HTERT RPE-1 (cell line): ENCODE measurements around the gene TAF1C.
"Not testable (repeated sequence)": the region's sequence is repeated elsewhere in the genome, so short reads cannot be mapped to it uniquely, and the experiment has no call there.

Source experiments
- in situ Hi-C: fragments of 300-500 bp; cut with MboI; formaldehyde crosslinking; loops from 4 replicates; pipeline ENCODE4 v1.14.3; 2020; ENCODE audit warnings: low sequenced_read_pairs

Gene TAF1C, protein sequence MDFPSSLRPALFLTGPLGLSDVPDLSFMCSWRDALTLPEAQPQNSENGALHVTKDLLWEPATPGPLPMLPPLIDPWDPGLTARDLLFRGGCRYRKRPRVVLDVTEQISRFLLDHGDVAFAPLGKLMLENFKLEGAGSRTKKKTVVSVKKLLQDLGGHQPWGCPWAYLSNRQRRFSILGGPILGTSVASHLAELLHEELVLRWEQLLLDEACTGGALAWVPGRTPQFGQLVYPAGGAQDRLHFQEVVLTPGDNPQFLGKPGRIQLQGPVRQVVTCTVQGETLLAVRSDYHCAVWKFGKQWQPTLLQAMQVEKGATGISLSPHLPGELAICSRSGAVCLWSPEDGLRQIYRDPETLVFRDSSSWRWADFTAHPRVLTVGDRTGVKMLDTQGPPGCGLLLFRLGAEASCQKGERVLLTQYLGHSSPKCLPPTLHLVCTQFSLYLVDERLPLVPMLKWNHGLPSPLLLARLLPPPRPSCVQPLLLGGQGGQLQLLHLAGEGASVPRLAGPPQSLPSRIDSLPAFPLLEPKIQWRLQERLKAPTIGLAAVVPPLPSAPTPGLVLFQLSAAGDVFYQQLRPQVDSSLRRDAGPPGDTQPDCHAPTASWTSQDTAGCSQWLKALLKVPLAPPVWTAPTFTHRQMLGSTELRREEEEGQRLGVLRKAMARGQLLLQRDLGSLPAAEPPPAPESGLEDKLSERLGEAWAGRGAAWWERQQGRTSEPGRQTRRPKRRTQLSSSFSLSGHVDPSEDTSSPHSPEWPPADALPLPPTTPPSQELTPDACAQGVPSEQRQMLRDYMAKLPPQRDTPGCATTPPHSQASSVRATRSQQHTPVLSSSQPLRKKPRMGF

DNA sequence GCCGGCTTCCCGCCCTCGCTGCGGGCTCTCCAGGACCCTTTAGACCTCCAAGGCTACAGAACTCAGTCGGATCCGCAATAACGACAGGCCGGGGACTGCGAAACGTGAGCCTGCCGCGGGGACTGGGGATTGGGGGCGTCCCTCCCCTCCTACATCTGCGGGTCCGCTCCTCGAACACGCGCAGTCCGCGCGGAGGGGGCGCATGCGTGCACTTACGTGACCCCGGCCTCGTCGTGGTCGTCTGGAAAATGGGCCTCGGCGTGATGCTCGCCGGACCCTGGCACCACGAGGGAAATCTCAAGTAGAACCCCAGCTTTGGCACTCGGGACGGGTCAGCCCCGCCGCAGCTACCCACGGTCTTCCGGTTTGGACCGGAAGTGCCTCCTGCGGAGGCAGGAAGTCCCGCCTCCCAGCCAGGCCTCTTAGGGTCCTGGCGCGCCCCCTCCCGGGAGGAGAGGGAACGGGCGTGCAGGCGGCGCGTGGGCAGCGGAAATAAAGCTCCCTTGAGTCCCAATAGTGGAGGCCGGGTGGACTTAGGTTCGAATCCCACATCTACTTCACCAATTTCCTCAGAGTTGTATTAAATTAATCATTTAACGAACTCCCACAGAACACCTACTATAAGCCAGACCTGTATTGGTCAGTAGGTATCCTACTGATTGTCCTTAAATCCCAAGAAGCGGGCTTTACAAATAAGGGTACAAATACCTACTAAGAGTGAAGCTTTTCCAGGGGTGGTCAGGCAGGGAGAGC, at the start of gene TAF1C:
TAF1C (minus strand) TSS at position 373 of the 753 bp plus-strand sequence. CDS start 2,069 bp downstream, outside the sequence.
- in situ Hi-C loops = no loop called here

DNA sequence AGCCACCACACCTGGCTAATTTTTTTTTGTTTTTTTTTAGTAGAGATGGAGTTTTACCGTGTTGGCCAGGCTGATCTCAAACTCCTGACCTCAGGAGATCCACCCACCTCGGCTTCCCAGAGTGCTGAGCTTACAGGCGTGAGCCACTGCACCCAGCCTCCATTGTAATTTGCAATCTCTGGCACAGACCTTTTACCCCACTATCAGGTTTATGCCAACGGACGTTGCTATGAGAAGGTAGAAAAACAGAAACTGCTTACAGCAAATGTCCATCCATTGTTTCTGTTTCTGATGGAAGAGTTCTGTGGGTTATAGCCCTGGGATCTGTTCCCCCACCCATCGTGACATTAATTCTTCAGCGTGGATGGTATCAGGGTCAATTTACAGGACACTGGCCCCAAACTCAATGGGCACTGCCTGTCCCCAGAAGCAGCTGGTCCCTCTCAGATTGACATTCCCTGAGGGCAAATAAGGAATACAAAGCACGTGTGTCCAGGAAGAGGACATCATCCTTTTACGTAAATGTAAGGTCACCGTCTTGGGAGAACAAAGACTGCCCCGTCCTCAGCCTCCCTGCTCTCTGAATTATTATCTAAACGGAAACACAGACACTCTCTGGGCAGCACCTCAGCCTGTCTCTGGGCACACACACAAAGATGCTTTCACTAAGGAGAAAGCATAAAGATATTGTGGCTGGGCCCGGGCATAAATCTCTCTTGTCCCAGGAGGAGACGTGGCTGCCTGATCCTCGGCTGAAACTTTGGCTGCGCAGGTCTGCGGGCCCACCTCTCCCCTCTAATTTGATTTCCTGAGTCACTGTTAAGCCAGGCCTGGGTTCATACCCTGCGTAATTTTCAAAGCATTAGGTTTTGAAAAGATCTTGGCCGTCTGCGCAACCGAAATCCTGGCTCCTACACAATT, 47.7 kb upstream of the TAF1C start:
- in situ Hi-C loops = no loop called here

DNA sequence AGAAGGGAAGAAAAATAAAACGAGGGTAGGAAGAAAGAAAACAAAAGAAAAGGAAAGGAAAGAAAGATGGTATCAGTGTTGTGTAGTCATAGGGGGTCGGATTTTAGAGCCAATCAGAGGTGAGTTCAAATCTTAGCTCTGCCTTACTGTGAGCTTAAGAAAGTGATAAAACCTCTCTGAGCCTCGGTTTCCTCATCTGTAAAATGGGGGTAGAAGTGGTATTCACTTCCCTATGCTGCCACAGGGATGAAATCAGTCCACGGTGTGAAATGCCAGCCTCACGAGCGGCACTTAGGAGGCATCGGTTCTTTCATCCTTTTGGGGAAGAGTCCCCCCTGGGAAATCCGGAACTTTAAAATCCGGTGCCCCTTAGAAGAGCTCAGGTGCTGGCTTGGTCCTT, 46.9 kb upstream of the TAF1C start:
- in situ Hi-C loops = no loop called here

DNA sequence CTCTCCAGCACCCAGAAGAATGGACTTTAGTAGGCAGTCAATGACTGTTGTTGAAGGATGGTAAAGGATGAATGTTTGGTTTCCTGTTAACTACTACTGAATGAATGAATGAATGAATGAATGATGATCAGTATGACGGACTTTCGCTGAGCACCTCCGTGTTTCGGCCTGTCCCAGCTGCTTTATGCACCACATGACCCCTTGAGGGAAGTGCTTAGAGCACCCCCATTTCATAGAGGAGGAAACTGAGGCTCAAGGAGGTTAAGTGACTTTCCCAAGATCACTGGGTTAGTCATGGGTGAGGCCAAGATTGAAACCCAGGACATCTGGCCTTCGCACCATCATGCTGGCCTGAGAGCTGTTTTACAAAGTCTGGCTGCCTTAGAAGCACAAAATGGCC, 46.1 kb upstream of the TAF1C start:
- in situ Hi-C loops = no loop called here

DNA sequence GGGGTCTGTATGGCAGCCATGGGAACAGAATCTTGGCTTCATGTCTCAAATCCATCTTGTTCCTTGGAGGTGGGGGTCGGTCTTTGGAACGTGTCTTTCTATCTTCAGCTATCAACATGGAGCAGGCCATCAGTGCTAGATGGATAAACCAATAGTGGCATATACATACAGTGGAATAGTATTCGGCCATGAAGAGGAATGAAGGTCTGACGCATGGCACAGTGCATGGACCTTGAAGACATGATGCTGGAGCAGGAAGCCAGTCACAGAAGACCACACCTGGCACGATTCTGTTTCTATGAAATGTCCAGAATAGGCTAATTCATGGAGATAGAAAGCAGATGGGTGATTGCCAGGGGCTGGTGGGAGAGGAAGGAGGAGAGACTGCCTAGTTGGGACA, 45.2 kb upstream of the TAF1C start:
- in situ Hi-C loops = no loop called here

DNA sequence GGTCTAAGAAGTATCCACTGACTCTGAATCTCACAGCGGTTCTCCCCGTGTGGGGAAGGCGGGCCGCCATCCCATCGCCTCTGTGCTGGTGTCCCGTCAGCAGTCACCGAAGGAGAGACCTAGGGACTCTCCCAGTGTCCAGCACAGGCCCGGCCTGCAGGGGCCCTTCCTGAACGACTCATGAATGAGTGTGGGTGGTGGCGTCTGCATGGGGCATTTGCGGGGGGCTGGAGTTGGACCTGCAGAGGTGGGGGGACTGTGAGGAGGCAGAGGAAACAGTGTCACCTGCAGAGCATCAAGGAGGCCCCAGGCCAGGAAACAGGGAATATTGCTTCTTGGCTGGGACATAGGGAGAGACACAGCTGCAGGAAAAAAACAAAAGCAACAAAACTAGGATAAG, 42.6 kb upstream of the TAF1C start:
- in situ Hi-C loops = no loop called here

DNA sequence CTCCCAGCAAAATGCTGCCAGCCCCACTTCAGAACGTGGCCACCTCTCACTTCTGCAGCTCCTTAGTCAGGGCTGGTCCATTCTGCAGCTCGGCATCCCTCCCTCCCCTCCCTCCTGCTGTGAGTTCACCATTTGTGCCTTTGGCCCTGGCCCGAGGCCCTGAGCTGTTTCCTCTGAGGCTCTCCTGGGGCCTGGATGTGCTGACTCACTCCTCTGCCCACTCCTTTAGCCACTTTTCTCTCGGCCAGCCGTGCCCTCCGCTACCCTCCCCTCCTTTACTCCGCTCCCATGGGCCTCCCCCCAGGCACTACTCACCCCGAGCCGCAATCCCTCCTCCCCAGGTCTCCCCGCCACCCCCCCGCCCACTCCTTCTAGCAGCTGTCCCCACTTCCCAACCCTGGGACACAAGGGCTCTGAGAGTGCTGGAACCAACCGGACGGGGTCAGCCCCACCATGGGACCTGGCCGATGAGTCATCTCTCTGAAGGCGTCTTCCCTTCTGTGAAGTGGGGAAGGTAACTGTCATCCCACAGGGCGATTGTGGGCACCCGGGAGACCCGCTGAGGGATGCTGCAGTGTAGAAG, 41.5 kb upstream of the TAF1C start:
- in situ Hi-C loops = no loop called here

DNA sequence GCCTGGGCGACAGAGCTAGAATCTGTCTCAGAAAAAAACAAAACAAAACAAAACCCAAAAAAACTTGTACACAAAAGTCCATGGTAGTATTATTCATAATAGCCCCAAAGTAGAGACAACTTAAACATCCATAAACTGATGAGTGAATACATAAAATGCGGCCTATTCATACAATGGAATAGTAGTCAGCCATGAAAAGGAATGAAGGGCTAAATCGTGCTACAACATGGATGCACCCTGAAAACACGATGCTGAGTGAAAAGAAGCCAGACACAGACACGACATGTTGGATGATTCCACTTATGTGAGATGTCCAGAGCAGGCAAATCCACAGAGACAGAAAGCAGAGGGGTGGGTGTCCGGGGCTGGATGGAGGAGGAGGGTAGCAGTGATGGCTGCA, 40.7 kb upstream of the TAF1C start:
- in situ Hi-C loops = no loop called here

DNA sequence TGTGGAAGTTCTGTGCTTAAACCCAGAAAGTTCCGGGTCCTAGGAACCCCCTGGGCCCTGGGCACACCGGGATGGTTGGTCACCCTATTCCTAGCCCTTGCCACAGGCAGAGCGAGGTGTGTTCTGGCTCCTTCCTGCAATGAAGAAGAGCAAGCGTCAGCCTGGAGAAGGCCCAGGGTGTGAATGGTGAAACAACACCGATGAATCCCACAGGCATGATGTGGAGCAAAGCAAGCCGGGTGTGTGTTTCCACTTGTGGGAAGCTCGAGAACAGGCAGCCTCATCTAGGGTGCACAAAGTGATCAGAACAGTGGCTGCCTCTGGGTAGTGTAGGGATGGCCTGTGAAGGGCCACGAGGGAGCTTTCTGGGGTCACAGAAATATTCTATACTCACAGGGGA, 39.2 kb upstream of the TAF1C start:
- in situ Hi-C loops = no loop called here

DNA sequence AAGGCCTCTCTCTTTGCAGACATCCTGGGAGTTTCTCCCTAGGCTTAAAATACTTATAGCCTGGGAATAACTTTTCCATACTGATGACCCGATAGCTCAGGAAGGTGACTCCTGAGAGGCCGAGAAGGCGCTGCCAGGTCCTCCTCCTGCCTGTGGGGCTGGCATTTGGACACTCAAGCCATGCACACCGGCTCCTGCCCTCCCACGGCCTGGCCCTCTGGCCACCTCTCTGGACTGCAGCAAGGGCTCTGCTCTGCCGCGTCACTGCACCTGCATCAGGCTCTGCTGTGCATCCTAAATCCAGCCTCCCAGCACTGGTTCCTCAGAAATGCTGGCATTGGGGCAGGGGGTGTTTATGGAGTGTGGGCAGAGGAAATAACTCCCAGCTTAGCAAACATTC, 38.7 kb upstream of the TAF1C start:
- in situ Hi-C loops = no loop called here

DNA sequence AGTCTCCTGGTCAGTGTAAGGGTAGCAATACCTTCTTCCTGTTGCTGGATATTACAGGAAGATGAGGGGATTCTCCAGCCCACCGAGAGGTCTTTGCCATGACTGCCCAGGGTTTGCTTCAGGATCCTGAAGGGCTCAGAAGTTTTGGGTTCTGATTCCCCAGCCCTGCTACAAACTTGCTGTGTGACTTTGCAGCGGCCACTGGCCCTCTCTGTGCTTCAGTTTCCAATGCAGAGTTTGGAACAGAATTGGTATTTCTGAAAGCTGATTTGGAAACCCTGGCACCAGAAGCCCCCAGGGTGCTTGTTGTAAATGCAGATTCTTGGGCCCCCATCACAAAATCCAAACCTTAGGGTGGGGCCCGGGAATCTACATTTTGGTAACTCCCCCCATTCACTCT, 38.3 kb upstream of the TAF1C start:
- in situ Hi-C loops = no loop called here

DNA sequence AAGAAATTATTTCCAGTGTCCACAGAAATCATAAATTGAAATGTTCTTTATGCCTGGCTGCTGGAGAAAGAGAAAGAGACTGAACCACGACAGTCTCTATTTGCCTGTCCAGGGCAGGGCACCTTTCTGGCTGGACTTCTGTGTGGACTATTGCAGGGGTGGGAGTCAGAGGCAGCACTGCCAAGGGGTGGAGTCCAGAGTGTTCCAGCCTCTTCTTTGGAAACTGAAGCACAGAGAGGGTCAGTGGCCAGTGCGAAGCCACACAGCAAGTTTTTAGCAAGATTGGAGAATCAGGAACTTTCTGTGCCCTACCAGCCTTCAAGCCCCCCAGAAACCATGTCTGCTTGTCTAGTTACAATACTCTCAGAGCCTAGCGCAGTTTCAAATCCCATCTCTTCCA, 37.7 kb upstream of the TAF1C start:
- in situ Hi-C loops = no loop called here

DNA sequence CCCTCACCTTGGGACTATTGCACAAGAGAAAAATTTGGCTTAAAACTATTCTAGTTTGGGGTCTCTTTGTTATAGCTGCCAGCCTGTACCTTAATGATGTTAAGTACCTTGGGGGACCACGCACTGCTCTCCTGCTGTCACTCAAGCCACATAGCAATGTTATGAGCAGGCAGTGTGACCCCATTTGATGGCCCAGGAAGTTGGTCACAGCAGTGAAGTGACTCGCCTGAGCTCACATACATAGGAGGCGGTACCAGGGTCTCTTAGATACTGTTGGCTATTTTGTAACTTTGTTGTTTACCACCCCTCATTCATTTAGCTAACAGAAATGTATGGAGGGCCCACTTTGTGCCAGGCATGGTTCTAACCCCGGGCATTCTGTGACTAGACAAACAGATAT, 36.6 kb upstream of the TAF1C start:
- in situ Hi-C loops = no loop called here

DNA sequence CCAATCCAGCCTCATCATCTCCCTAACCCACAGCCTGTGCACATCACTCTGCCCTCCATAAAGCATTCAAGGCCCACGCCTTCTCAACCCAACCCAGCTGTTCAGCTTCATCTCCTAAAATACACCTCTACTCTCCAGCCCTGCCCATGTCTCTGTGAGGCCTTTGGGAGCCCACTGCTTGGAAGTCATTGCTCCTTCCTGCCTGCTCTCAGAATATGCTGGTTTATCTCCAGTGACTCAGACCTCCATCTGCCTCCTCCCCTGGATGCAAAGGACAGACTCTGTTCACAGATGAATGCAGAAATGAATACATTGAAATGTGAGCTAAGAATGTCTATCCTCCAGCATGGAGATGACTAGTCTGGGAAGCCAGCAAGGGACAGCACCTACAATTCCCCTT, 34.0 kb upstream of the TAF1C start:
- in situ Hi-C loops = no loop called here

DNA sequence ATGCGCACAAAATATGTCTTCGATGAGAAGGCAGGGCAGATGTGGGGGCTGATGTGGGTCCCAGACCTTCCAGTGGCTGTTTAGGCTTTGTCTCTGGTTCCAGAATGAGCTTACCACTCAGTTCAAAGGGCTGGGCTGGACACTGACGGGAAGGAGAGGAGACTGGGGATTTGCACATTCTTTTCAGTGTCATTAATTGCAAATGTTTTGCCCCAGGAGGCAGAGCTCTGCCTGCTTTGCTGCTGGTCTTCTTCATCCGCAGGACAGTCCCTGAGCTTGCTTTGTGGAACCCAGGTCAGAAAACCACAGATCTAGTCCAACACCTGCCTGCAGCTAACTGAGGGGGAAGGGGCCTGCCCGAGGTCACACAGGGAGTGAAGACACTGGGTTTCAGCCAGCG, 32.1 kb upstream of the TAF1C start:
- in situ Hi-C loops = no loop called here

DNA sequence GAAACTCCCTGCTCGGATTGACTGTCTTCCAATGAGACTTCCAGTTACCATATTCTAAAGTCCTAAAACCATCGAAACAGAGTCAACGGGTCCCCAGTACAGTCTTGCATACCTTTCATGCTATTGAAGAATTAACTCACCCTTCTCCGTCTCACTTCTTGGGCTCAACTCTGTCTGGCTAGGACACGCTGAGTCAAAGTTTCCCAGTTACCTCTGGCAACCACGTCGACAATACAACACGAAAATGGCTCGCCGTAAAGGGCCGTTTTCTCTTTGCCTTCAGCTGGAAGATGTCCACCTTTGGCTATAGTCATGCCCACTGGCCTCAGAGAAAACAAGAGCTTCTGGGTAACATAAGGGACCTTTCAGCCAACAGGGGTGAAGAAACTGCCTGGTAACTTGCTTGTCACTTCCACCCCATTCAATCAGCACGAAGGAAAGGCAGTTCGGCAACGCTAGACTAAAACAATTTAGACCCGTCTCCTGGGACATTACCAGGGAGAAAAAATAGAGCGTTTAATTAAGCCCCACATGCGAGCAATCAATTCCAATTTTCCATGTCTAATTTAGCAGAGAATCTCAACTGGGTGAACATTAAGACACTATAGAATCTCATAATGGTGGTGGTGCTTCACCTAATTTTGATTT, 31.4 kb upstream of the TAF1C start:
- in situ Hi-C loops = no loop called here

DNA sequence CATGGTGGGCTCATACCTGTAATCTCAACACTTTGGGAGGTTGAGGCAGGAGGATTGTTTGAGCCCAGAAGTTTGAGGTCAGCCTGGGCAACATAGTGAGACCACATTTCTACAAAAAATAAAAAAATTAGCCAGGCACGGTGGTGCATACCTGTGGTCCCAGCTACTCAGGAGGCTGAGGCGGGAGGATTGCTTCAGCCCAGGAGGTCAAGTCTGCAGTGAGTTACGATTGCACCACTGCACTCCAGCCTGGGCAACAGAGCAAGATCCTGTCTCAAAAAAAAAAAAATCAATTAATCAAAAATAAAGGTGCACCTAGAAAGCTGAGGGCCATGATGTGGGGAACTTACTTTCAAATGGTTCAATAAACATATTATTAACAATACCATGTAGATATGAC, 29.3 kb upstream of the TAF1C start:
- in situ Hi-C loops = not testable (repeated sequence)

DNA sequence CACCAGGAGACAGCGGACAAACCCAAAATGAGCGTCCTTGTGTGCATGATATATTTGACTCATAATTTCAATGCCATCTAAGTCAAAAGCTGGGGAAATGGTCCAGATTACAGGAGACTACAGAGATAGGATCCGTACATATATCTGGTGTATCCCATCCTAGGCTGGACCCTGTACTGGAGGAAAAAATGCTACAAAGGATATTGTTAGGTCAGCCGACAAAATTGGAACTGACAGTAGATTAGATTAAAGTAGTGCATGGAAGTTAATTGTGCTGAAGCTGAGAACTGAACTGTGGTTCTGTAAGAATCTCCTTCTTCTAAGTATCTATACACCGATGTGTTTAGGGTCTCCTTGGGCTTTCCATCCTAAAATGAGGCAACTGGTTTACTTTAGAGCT, 28.7 kb upstream of the TAF1C start:
- in situ Hi-C loops = no loop called here

DNA sequence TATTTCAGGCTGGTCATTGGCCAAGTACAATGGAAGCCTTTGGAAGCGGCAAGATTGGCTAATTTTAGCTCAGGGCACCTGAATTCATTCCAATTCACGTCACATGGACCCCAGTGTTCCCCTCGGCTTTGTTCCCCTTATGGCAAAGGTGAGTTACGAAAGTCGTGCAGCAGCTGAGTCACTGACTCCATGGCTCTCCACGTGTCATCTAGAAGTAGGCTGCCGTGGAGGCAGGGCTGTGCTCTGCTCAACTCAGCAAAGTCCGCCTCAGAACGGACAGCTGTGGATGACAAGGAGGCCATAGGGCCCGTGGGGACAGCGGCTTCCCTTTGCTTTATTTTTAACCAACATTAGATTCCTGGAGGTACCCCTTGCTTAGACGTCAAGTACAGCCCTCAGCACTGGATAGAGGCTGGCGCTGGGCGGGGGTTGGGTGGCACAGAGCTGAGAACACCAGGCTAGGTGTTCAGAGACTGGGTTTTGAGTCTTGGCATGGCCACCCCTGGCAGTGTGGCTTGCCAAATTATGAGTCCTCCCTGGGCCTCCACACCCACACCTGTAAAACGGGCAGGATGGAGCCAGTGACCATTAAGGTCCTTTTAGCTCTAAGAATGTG, 27.7 kb upstream of the TAF1C start:
- in situ Hi-C loops = no loop called here
